Immature natural killer cell (primary cell): ENCODE data around the gene MRPL14. TPM values are rescaled to one million over a fixed set of nuclear protein-coding genes. Genes with fewer than 3 reads are reported as not detected.

Experiments
- DNase-seq, 3 donors: peaks; one replicate each; pipeline ENCODE4 v3.0.0; 2022; ENCODE audit warnings: mixed read lengths in 1 of 3
- H3K27ac Mint-ChIP-seq, 6 donors: one replicate each; pipeline ENCODE4 v1.8.0; 2020; ENCODE audit warnings: mixed read lengths in 6 of 6, mild to moderate bottlenecking in 5 of 6, inconsistent platforms in 4 of 6, moderate library complexity in 3 of 6
- H3K27me3 Mint-ChIP-seq, 3 donors: one replicate each; pipeline ENCODE4 v1.8.0; 2020 to 2021; ENCODE audit warnings: low read depth in 3 of 3, mild to moderate bottlenecking in 3 of 3, mixed read lengths in 3 of 3, moderate library complexity in 3 of 3, inconsistent platforms in 1 of 3
- H3K36me3 Mint-ChIP-seq, 3 donors: one replicate each; pipeline ENCODE4 v1.8.0; 2020; ENCODE audit warnings: mixed read lengths in 3 of 3, inconsistent platforms in 2 of 3, mild to moderate bottlenecking in 2 of 3
- H3K4me1 Mint-ChIP-seq, 2 donors: one replicate each; pipeline ENCODE4 v1.8.0; 2020; ENCODE audit warnings: inconsistent platforms in 2 of 2, mild to moderate bottlenecking in 2 of 2, mixed read lengths in 2 of 2, moderate library complexity in 1 of 2
- H3K4me3 Mint-ChIP-seq, 5 donors: one replicate each; pipeline ENCODE4 v1.8.0; 2020; ENCODE audit warnings: mild to moderate bottlenecking in 5 of 5, mixed read lengths in 5 of 5, inconsistent platforms in 3 of 5, moderate library complexity in 3 of 5
- H3K9me3 Mint-ChIP-seq, 6 donors: one replicate each; pipeline ENCODE4 v1.8.0; 2020; ENCODE audit warnings: mild to moderate bottlenecking in 6 of 6, mixed read lengths in 6 of 6, inconsistent platforms in 4 of 6, moderate library complexity in 3 of 6
- polyA plus RNA-seq, 3 donors: library from polyadenylated mRNA; unstranded; fragments of 300-500 nt; fragmentation: Illumina TruSeq; gene quantifications; one replicate each; pipeline ENCODE4 v1.2.3, GENCODE V29; 2021

The MRPL14 gene
- polyA plus RNA-seq, 3 donors from 2014 or later, result 107 to 178 (median 120) TPM

- Mint-ChIP-seq H3K36me3 (no peaks in the 10 kb centered on the region), H3K27me3 (peaks cover 0 to 9% (median 3%) of the 10 kb centered on the region in 3 donors), H3K4me3 (no peak overlapping the region), H3K4me1 (peaks cover 6% of the 10 kb centered on the region in 2 donors), H3K9me3 (peaks cover 0 to 2% (median 0%) of the 10 kb centered on the region in 6 donors), H3K27ac (peak overlapping the region in 2 of 6 donors; percentile 24 to 46)
- no peak for DNase-seq
Observed at GRCh38 chr6:44063561-44064059, 63.6 kb downstream of the MRPL14 start.

Other genes with a start within 250 kb of the MRPL14 start
- 1 to 10 TPM in 2 of 3 donors, under 1 TPM in 1; 0.25 to 1.7 (median 1.5) TPM for gene TMEM63B, start 102 bp upstream of the MRPL14 start, polyA plus RNA-seq
- under 1 TPM in 1 of 3 donors, not detected in 2; 0.29 TPM for gene CAPN11, start 31.4 kb upstream of the MRPL14 start, polyA plus RNA-seq
- not detected for gene MYMX, start 89.5 kb upstream of the MRPL14 start, polyA plus RNA-seq
- gene SLC29A1, start 96.1 kb upstream of the MRPL14 start, polyA plus RNA-seq, result 1 to 10 TPM; 1.5 to 3.0 (median 1.8) TPM
- 100 to 1,000 TPM; 185 to 309 (median 280) TPM for gene HSP90AB1, start 119.6 kb upstream of the MRPL14 start, polyA plus RNA-seq
- gene SLC35B2, start 130.1 kb upstream of the MRPL14 start, polyA plus RNA-seq, result 100 to 1,000 TPM in 1 of 3 donors, 10 to 100 TPM in 2; 64.1 to 119 (median 69.1) TPM
- gene NFKBIE, start 138.1 kb upstream of the MRPL14 start, polyA plus RNA-seq, result 1 to 10 TPM; 3.8 to 8.4 (median 8.3) TPM
- gene TMEM151B, start 143.0 kb upstream of the MRPL14 start, polyA plus RNA-seq, result not detected
- gene AARS2, start 185.9 kb upstream of the MRPL14 start, polyA plus RNA-seq, result 10 to 100 TPM in 1 of 3 donors, 1 to 10 TPM in 2; 3.1 to 12.4 (median 5.0) TPM
- not detected for gene SPATS1, start 215.2 kb upstream of the MRPL14 start, polyA plus RNA-seq